ENCODE data around the gene HYAL3. TPM values are rescaled to one million over a fixed set of nuclear protein-coding genes. Genes with fewer than 3 reads are reported as not detected.
A peak's percentile ranks its signal among the peaks of the same experiment; 100 is the strongest.

The HYAL3 gene
- total and polyA plus RNA-seq, 2 of the 13 experiments (the other 11 are each of a cell fraction or from before 2014, with no cell fraction given): 5.5 to 10.4 TPM

GRCh38 chr3:50342813-50343633 lies 43.8 kb upstream of the HYAL3 start (continued):
- TF ChIP-seq, protein P1, sequence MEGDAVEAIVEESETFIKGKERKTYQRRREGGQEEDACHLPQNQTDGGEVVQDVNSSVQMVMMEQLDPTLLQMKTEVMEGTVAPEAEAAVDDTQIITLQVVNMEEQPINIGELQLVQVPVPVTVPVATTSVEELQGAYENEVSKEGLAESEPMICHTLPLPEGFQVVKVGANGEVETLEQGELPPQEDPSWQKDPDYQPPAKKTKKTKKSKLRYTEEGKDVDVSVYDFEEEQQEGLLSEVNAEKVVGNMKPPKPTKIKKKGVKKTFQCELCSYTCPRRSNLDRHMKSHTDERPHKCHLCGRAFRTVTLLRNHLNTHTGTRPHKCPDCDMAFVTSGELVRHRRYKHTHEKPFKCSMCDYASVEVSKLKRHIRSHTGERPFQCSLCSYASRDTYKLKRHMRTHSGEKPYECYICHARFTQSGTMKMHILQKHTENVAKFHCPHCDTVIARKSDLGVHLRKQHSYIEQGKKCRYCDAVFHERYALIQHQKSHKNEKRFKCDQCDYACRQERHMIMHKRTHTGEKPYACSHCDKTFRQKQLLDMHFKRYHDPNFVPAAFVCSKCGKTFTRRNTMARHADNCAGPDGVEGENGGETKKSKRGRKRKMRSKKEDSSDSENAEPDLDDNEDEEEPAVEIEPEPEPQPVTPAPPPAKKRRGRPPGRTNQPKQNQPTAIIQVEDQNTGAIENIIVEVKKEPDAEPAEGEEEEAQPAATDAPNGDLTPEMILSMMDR (CRISPR knock-in tag; IDR thresholded peaks at IDR 0.05): peak; percentile 56
- TF ChIP-seq ZBTB4 (CRISPR knock-in tag; IDR thresholded peaks at IDR 0.05; ENCODE audit: borderline replicate concordance) (0 out of 2 replicates have a peak, but pooled peaks have one; percentile 32), CREM (IDR thresholded peaks at IDR 0.05) (no peak), CREM (CRISPR knock-in tag; IDR thresholded peaks at IDR 0.05) (no peak), ARNT (IDR thresholded peaks at IDR 0.05) (no peak), YEATS4 (CRISPR knock-in tag; IDR thresholded peaks at IDR 0.05; ENCODE audit: borderline replicate concordance) (no peak), ZBTB1 (CRISPR knock-in tag; IDR thresholded peaks at IDR 0.05; ENCODE audit: borderline replicate concordance) (no peak), U2AF1 (optimal IDR thresholded peaks at IDR 0.05; ENCODE audit: low read depth, low read length) (no peak), ZNF615 (CRISPR knock-in tag; IDR thresholded peaks at IDR 0.05; ENCODE audit: borderline replicate concordance) (no peak), IRF2 (CRISPR knock-in tag; IDR thresholded peaks at IDR 0.05) (no peak), AFF4 (CRISPR knock-in tag; IDR thresholded peaks at IDR 0.05) (no peak), TFDP2 (CRISPR knock-in tag; IDR thresholded peaks at IDR 0.05) (no peak), DMAP1 (CRISPR knock-in tag; IDR thresholded peaks at IDR 0.05) (no peak), NFE2 (CRISPR knock-in tag; IDR thresholded peaks at IDR 0.05) (no peak), NAIF1 (CRISPR knock-in tag; IDR thresholded peaks at IDR 0.05; ENCODE audit: borderline replicate concordance) (no peak), ZNF138 (CRISPR knock-in tag; IDR thresholded peaks at IDR 0.05; ENCODE audit: low read depth) (no peak)
- TF ChIP-seq, protein P2, sequence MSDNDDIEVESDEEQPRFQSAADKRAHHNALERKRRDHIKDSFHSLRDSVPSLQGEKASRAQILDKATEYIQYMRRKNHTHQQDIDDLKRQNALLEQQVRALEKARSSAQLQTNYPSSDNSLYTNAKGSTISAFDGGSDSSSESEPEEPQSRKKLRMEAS (IDR thresholded peaks at IDR 0.05): no peak
